KG1 (cell line): ENCODE measurements around the gene FNBP1.

Source experiments
- DNase-seq: peaks from one replicate; lab custom pipeline; 2025; lab: John Stamatoyannopoulos, UW

The FNBP1 gene

DNA sequence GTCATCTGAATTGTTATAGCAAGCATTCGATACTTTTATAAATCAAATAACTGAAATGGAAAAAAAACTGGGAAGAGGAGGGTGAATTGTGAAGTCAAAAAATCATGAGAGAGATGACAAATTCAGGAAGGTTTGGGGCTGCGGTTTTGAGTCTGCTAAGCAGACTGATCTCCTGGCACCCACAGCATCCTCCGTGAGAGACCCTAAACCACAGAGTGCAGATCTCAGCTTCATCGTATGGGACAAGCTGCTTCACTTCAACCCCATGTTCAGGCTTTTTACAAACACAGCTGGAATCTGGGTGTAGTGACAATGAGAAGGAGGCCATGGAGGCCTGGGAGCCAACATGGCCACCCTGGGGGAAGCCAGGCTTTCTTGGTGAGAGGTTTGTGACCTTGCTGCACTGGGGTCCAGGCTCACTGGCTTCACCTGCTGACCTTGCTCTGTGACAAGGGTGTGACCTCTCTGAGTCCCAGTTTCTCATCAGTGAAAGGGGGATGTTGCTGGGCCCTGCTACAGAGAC lies 188.3 kb downstream of the FNBP1 start:
- DNase-seq, result no peak

- no peak for DNase-seq
Observed at GRCh38 chr9:129853614-129854013, 189.4 kb downstream of the FNBP1 start.

DNA sequence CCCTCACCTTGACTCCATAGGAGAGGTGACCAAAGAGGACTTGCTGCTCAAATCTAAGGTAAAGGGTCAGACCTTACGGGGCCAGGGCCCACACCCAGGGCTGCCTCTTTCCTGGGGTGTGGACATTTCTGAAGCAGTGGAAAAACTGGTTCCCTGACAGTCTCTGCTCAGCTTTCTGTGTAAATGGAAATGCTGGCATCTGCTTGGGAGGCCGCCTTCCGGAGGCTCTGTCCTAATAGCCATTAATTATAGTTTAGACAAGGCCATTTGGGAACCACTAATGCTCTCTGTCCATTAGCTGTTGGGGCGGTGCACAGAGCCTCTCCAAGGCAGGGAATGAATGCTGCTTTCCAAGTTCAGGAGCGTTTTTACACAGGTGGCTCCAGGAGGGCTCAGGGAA lies 190.4 kb downstream of the FNBP1 start:
- no peak for DNase-seq

- no peak for DNase-seq
Observed at GRCh38 chr9:129851821-129852220, 191.2 kb downstream of the FNBP1 start.

GRCh38 chr9:129850821-129851550 lies 192.0 kb downstream of the FNBP1 start:
- no peak for DNase-seq

DNA sequence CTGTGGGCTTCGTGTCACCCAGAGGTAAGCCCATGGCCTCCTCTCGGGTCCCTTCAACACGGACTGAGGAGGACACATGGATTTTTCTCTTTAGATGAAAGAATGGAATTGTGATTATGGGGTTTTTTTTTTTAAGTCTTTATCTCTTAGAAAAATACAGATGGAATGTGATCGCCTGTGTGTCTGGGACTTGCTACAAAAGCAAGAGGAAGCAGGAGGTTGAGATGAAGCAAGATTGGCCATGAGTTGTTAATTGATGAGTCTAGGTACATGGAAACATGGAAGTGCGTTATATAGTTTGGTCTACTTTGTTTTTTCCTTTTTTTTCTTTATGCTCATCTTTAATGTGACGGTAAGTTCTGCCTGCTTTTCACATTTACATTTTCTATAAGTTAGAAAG lies 193.1 kb downstream of the FNBP1 start:
- no peak for DNase-seq

DNA sequence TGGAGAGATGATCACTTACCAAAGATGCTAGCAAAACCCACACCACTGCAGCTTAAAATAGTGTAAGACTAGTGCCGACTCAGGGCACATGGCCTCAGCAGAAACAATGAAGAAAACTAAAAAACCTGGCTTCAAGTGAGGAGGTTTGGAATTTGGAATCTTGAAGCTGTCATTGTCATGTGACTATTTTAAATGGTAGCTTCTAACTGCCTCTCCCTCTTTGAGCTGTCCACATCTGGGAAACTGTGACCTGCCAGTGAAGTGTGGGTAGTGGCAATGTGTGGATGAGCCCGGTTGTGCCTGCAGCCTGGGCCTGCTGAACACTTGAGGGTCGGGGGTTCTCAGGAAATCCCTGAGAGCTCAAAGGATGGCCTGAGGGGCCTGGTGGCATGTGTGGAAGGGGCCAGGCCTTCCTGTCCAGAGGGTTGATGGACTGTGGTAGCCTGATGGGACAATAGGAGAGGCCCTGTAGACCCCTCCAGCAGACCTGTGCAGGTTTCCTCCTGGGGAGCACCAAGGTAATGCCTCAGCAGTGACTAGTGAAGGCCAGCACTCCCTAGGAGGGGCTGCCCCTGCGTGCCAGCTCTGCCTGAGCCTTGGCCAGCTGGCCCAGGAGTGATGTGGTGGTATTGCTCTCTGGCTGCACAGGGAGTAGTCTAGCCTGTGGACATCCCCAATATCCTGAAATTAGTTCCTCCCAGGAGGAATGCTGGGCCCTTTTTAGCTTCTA lies 194.1 kb downstream of the FNBP1 start:
- no peak for DNase-seq

GRCh38 chr9:129845373-129845772 lies 197.6 kb downstream of the FNBP1 start:
- DNase-seq, result no peak

- DNase-seq, result no peak
Observed at GRCh38 chr9:129841071-129841470, 201.9 kb downstream of the FNBP1 start.

DNA sequence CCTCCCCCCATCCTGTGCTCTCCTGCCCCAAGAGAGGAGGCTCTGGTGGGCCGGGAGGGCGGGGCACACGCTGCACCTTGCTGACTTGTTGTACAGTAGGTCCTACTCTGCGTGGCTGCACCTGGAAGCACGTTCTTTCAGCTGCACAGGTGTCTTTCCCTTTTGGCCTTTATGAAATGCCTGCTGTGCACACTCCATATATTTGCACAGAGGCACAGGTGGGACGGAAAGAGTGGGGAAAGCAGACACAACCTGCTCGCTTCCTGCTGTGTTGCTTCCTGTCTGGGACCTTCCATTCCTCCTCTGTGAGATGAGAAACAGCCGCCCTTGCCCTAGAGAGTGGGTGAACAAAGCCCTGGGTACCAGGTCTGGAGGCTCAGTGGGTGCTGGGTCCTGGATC lies 203.0 kb downstream of the FNBP1 start:
- DNase-seq, result no peak

GRCh38 chr9:129839324-129840023 lies 203.5 kb downstream of the FNBP1 start:
- no peak for DNase-seq

DNA sequence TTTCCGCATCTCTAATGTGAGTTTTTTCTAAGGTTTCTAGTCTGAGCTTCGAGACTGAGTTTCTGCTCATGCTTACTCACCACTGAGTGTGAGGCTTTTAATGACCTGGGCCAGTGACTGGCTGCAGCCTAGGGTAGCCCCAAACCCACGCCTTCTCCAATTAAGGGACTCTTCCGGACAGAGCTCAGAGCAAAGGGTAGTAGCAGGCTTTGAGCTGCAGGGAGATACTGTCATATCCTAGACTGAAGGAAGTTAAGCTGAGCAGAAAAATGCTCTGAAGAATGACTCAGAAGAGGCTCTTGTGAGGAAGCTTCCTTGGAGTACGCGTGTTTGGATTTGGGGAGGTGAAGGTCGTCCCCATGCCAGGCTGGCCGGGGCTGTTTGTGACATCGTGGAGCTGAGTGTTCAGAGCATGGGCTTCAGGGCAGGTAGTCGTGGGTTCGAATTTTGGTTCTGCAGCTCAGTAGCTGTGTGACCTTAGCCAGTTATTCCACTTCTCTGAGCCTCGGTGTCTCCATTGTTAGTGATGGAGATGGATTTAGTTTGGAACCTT lies 204.2 kb downstream of the FNBP1 start:
- no peak for DNase-seq
